HFFc6 (cell line): Measurements from ENCODE around the gene PARP8. TPM values are rescaled to one million over a fixed set of nuclear protein-coding genes. Genes with fewer than 3 reads are reported as not detected.
"Not testable (repeated sequence)": the region's sequence is repeated elsewhere in the genome, so short reads cannot be mapped to it uniquely, and the experiment has no call there.

ENCODE experiments used
- DNase-seq: peaks from one replicate; pipeline ENCODE4 v3.0.0-alpha.2; 2018
- H3K27ac Mint-ChIP-seq: 2 replicates; pipeline ENCODE4 v1.8.0; 2020; ENCODE audit warnings: mild to moderate bottlenecking, mixed read lengths
- H3K27me3 Mint-ChIP-seq: 2 replicates; pipeline ENCODE4 v1.8.0; 2021; ENCODE audit warnings: mild to moderate bottlenecking, moderate library complexity, mixed read lengths; ENCODE audit not compliant: insufficient read depth
- H3K36me3 Mint-ChIP-seq: 2 replicates; pipeline ENCODE4 v1.8.0; 2021; ENCODE audit warnings: low read depth, mixed read lengths
- H3K4me1 Mint-ChIP-seq: 2 replicates; pipeline ENCODE4 v1.8.0; 2020; ENCODE audit warnings: low read depth, mixed read lengths
- H3K4me3 Mint-ChIP-seq: 2 replicates; pipeline ENCODE4 v1.8.0; 2020; ENCODE audit warnings: mild to moderate bottlenecking, moderate library complexity, mixed read lengths
- H3K9me3 Mint-ChIP-seq: 2 replicates; pipeline ENCODE4 v1.8.0; 2020; ENCODE audit warnings: mild to moderate bottlenecking, mixed read lengths
- CTCF ChIP-seq: fragments of 200-600 bp; sonication (generic); IDR thresholded peaks from 2 replicates; pipeline ENCODE4 v1.5.0; 2021; ENCODE audit warnings: antibody characterized with exemption, mild to moderate bottlenecking
- total RNA-seq, 6 experiments: library from RNA; stranded (reverse); fragmentation: NEBNext Ultra II Directional; extraction: Animal tissue kit (Norgen Biotek cat#: 25700); gene quantifications; 2 replicates in 1 of 6; 3 replicates in 5 of 6; pipeline ENCODE4 v1.2.3, GENCODE V29; 2021

Gene PARP8
- total RNA-seq, 6 experiments from 2014 or later: 0.71 to 5.5 (median 0.81) TPM

GRCh38 chr5:50663636-50664035 is 2.8 kb upstream of the PARP8 start:
- Mint-ChIP-seq H3K36me3 (no peaks in the 10 kb centered on the region), H3K4me3 (no peak overlapping the region), H3K27me3 (peaks cover 7% of the 10 kb centered on the region), H3K4me1 (peaks cover 12% of the 10 kb centered on the region), H3K27ac (no peak overlapping the region), H3K9me3 (no peaks in the 10 kb centered on the region)
- no peak for TF ChIP-seq CTCF
- DNase-seq: no peak

GRCh38 chr5:50665091-50665490 is 1.3 kb upstream of the PARP8 start:
- no peaks in the 10 kb centered on the region for H3K9me3 Mint-ChIP-seq
- TF ChIP-seq CTCF: no peak
- H3K27me3 Mint-ChIP-seq: peaks cover 7% of the 10 kb centered on the region
- DNase-seq: no peak
- no peak overlapping the region for H3K4me3 Mint-ChIP-seq
- no peak overlapping the region for H3K27ac Mint-ChIP-seq
- peaks cover 12% of the 10 kb centered on the region for H3K4me1 Mint-ChIP-seq
- H3K36me3 Mint-ChIP-seq: no peaks in the 10 kb centered on the region

GRCh38 chr5:50665761-50666202 is 655 bp upstream of the PARP8 start:
- H3K27me3 Mint-ChIP-seq, H3K27ac Mint-ChIP-seq, DNase-seq, H3K36me3 Mint-ChIP-seq, H3K9me3 Mint-ChIP-seq: not testable (repeated sequence)
- Mint-ChIP-seq H3K4me3 (peak overlapping the region; percentile 78), H3K4me1 (peaks cover 12% of the 10 kb centered on the region)

GRCh38 chr5:50667023-50667652 is 701 bp downstream of the PARP8 start:
- Mint-ChIP-seq H3K27me3 (peaks cover 7% of the 10 kb centered on the region), H3K4me1 (peaks cover 12% of the 10 kb centered on the region), H3K9me3 (no peaks in the 10 kb centered on the region), H3K27ac (peak overlapping the region; percentile 58), H3K4me3 (peak overlapping the region; percentile 88), H3K36me3 (no peaks in the 10 kb centered on the region)
- TF ChIP-seq CTCF: no peak
- no peak for DNase-seq

GRCh38 chr5:50667653-50668595 is 1.5 kb downstream of the PARP8 start:
- peak; percentile 9 for DNase-seq
- Mint-ChIP-seq H3K9me3 (no peaks in the 10 kb centered on the region), H3K27me3 (peaks cover 7% of the 10 kb centered on the region), H3K36me3 (no peaks in the 10 kb centered on the region), H3K4me3 (peak overlapping the region; percentile 88), H3K27ac (peak overlapping the region; percentile 77), H3K4me1 (peaks cover 12% of the 10 kb centered on the region)
- no peak for TF ChIP-seq CTCF

GRCh38 chr5:50668636-50669035 is 2.2 kb downstream of the PARP8 start:
- H3K4me1 Mint-ChIP-seq: peaks cover 12% of the 10 kb centered on the region
- peak overlapping the region; percentile 88 for H3K4me3 Mint-ChIP-seq

More at GRCh38 chr5:50668636-50669035, 2.2 kb downstream of the PARP8 start:
- not testable (repeated sequence) for H3K27ac Mint-ChIP-seq, H3K27me3 Mint-ChIP-seq, DNase-seq, H3K36me3 Mint-ChIP-seq, H3K9me3 Mint-ChIP-seq
